ENCODE measurements around the gene MTIF3.

DNA sequence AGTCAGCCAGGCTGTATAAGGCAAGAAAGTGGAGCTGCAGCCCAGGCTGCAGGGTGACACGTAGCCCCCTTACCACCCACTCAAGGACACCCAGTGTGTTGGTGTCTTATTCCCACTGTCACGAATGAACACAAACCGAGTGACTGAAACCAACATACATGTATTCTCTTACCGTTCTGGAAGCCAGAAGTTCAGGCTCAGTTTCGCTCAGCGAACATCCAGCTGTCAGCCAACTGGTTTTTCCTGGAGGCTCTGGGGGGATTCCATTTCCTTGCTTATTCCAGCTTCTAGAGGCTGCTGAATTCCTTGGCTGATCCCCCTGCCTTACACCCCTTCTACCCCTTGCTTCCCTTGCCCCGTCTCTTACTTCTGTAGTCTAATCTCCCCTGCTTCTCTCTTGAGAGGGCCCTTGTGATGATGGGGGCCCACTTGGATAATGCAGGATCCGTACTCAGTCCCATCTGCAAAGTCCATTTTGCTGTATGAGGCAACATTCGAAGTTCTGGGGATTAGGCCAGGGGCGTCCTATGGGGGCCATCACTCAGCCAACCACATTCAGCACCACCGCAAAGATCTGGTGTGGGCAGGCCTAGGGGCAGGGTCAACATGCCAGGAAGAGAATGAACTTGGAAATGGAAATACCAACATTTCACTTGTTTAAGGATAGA is 47.3 kb upstream of the MTIF3 start:
- TF ChIP-seq, protein P1, sequence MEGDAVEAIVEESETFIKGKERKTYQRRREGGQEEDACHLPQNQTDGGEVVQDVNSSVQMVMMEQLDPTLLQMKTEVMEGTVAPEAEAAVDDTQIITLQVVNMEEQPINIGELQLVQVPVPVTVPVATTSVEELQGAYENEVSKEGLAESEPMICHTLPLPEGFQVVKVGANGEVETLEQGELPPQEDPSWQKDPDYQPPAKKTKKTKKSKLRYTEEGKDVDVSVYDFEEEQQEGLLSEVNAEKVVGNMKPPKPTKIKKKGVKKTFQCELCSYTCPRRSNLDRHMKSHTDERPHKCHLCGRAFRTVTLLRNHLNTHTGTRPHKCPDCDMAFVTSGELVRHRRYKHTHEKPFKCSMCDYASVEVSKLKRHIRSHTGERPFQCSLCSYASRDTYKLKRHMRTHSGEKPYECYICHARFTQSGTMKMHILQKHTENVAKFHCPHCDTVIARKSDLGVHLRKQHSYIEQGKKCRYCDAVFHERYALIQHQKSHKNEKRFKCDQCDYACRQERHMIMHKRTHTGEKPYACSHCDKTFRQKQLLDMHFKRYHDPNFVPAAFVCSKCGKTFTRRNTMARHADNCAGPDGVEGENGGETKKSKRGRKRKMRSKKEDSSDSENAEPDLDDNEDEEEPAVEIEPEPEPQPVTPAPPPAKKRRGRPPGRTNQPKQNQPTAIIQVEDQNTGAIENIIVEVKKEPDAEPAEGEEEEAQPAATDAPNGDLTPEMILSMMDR (IDR thresholded peaks at IDR 0.05), result no peak
- TF ChIP-seq POLR2A (IDR thresholded peaks at IDR 0.05), result no peak

All from body of pancreas (tissue), 4 donors.